HL-60 (cell line): ENCODE measurements around the gene CYP4F11.

ENCODE experiments used
- DNase-seq, 2 experiments: peaks; one replicate each; pipeline ENCODE4 v3.0.0-alpha.2; 2010 to 2020; ENCODE audit warnings: low read depth in 1 of 2, low spot score in 1 of 2
- H3K27ac ChIP-seq: fragments of 250-450 bp; sonication (Bioruptor Pico); replicated peaks from 2 replicates; pipeline ENCODE4 v1.5.1; 2020; ENCODE audit warnings: mild to moderate bottlenecking, moderate library complexity
- H3K27me3 ChIP-seq: fragments of 250-450 bp; sonication (Bioruptor Pico); 2 replicates; pipeline ENCODE4 v1.5.1; 2021; ENCODE audit warnings: mild to moderate bottlenecking, moderate library complexity; ENCODE audit not compliant: insufficient read depth, poor library complexity, severe bottlenecking
- H3K4me3 ChIP-seq: replicated peaks from 2 replicates; pipeline ENCODE4 v1.5.1; 2011; ENCODE audit warnings: mild to moderate bottlenecking, control low read depth, low read length; ENCODE audit not compliant: insufficient read depth
- GABPA ChIP-seq: IDR thresholded peaks from 2 replicates; pipeline ENCODE4 v1.6.1; 2012; ENCODE audit warnings: low read depth
- POLR2AphosphoS5 ChIP-seq: IDR thresholded peaks from 2 replicates; pipeline ENCODE4 v1.6.1; 2012; ENCODE audit warnings: low read depth
- SPI1 ChIP-seq: IDR thresholded peaks from 2 replicates; pipeline ENCODE4 v1.6.1; 2012; ENCODE audit warnings: low read depth, mild to moderate bottlenecking, borderline replicate concordance
- TF ChIP-seq, protein P1 (sequence below): IDR thresholded peaks from 2 replicates; pipeline ENCODE4 v1.6.1; 2012; ENCODE audit warnings: low read depth; ENCODE audit not compliant: insufficient replicate concordance
- TF ChIP-seq, protein P2 (sequence below): IDR thresholded peaks from one replicate; pipeline ENCODE4 v1.5.1; 2011; ENCODE audit warnings: low read length, control low read depth, inconsistent platforms; ENCODE audit not compliant: insufficient read depth

CYP4F11 gene

DNA sequence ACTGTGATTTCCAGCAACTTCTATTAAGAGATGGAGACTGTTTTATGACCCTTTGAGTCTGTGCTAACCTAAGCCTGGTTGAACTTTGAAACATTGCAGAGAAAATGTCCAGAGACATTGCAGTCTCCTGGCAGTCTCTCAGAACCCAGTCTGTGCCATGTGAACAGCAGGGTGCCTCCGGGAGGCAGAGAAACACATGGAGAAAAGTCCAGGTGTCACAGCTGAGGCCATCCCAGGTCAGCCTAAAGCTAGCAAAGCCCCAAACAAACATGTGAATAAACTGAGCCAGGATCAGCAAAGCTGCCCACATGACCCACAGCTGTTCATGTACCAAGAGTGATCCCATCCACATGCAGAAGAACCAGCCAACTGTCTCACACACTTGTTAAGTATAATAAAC, 7.8 kb downstream of the CYP4F11 start:
- H3K27me3 ChIP-seq: no peaks in the 10 kb centered on the region
- H3K4me3 ChIP-seq: no peak overlapping the region
- TF ChIP-seq SPI1 (no peak), POLR2AphosphoS5 (no peak), GABPA (no peak)
- TF ChIP-seq, protein P1, sequence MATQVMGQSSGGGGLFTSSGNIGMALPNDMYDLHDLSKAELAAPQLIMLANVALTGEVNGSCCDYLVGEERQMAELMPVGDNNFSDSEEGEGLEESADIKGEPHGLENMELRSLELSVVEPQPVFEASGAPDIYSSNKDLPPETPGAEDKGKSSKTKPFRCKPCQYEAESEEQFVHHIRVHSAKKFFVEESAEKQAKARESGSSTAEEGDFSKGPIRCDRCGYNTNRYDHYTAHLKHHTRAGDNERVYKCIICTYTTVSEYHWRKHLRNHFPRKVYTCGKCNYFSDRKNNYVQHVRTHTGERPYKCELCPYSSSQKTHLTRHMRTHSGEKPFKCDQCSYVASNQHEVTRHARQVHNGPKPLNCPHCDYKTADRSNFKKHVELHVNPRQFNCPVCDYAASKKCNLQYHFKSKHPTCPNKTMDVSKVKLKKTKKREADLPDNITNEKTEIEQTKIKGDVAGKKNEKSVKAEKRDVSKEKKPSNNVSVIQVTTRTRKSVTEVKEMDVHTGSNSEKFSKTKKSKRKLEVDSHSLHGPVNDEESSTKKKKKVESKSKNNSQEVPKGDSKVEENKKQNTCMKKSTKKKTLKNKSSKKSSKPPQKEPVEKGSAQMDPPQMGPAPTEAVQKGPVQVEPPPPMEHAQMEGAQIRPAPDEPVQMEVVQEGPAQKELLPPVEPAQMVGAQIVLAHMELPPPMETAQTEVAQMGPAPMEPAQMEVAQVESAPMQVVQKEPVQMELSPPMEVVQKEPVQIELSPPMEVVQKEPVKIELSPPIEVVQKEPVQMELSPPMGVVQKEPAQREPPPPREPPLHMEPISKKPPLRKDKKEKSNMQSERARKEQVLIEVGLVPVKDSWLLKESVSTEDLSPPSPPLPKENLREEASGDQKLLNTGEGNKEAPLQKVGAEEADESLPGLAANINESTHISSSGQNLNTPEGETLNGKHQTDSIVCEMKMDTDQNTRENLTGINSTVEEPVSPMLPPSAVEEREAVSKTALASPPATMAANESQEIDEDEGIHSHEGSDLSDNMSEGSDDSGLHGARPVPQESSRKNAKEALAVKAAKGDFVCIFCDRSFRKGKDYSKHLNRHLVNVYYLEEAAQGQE: no peak
- no peak overlapping the region for H3K27ac ChIP-seq
- DNase-seq: no peak

GRCh38 chr19:15923702-15924101, 10.6 kb downstream of the CYP4F11 start:
- H3K27ac ChIP-seq: no peak overlapping the region
- DNase-seq: no peak
- no peaks in the 10 kb centered on the region for H3K27me3 ChIP-seq
- TF ChIP-seq POLR2AphosphoS5: no peak
- TF ChIP-seq, protein P1: no peak
- TF ChIP-seq GABPA: no peak
- TF ChIP-seq, protein P2, sequence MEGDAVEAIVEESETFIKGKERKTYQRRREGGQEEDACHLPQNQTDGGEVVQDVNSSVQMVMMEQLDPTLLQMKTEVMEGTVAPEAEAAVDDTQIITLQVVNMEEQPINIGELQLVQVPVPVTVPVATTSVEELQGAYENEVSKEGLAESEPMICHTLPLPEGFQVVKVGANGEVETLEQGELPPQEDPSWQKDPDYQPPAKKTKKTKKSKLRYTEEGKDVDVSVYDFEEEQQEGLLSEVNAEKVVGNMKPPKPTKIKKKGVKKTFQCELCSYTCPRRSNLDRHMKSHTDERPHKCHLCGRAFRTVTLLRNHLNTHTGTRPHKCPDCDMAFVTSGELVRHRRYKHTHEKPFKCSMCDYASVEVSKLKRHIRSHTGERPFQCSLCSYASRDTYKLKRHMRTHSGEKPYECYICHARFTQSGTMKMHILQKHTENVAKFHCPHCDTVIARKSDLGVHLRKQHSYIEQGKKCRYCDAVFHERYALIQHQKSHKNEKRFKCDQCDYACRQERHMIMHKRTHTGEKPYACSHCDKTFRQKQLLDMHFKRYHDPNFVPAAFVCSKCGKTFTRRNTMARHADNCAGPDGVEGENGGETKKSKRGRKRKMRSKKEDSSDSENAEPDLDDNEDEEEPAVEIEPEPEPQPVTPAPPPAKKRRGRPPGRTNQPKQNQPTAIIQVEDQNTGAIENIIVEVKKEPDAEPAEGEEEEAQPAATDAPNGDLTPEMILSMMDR: no peak
- TF ChIP-seq SPI1: no peak
- H3K4me3 ChIP-seq: no peak overlapping the region

DNA sequence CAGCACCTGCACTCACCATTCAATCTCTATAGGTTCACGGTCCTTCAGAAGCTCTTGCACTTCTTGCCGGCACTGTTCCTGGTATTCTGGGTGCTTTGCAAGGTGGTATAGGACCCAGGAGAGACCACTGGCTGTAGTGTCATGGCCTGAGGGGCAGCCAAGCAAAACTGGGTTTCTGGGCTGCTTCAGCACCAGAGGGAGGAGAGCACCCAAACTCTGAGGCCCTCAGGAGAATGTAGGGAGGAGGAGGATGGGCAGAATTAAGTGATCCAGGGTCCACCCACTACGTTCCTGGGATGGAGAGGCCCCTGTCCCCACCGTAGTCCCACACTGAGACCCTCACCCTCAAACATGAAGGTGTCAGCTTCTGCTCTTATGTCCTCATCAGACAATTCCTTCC, 12.3 kb downstream of the CYP4F11 start:
- Histone ChIP-seq H3K27ac (no peak overlapping the region), H3K27me3 (no peaks in the 10 kb centered on the region), H3K4me3 (no peak overlapping the region)
- no peak for DNase-seq
- TF ChIP-seq, protein P1: peak; percentile 82
- TF ChIP-seq, protein P2: no peak

DNA sequence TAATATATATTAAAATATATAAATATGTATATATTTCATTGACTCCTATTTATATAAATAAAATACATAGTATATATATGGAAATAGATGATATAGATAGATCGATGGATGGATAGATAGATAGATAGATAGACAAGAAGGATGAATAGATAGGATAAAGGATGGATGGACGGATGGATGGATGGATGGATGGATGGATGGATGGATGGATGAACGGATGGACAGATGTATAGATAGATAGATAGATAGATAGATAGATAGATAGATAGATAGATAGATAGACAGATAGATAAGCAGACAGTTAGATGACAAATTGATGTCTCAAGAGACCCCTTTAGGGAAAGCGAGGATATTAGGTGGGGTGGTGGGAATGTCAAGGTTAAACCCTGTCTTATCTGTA, 15.1 kb downstream of the CYP4F11 start:
- no peak for DNase-seq
- no peak overlapping the region for H3K4me3 ChIP-seq
- TF ChIP-seq SPI1 (no peak), POLR2AphosphoS5 (no peak), GABPA (no peak)
- TF ChIP-seq, protein P1: no peak
- TF ChIP-seq, protein P2: no peak
- H3K27ac ChIP-seq: no peak overlapping the region
- H3K27me3 ChIP-seq: no peaks in the 10 kb centered on the region
